Measurements from ENCODE around the gene R3HDM1.

GRCh38 chr2:135581282-135581681 lies 50.0 kb downstream of the R3HDM1 start:
- TF ChIP-seq ZNF274 (IDR thresholded peaks at IDR 0.05; ENCODE audit: low read depth, low read length) (no peak), YY1 (IDR thresholded peaks at IDR 0.05; ENCODE audit: insufficient read depth, insufficient read length) (no peak)

Data from NT2/D1 (cell line).